Measurements from ENCODE around the gene PHACTR4. TPM values are rescaled to one million over a fixed set of nuclear protein-coding genes. Genes with fewer than 3 reads are reported as not detected.
A peak's percentile ranks its signal among the peaks of the same experiment; 100 is the strongest.

Gene PHACTR4
- total and polyA plus RNA-seq, 10 of the 15 experiments (the other 5 are each of a cell fraction or from before 2014, with no cell fraction given), result 8.9 to 34.2 (median 12.5) TPM

DNA sequence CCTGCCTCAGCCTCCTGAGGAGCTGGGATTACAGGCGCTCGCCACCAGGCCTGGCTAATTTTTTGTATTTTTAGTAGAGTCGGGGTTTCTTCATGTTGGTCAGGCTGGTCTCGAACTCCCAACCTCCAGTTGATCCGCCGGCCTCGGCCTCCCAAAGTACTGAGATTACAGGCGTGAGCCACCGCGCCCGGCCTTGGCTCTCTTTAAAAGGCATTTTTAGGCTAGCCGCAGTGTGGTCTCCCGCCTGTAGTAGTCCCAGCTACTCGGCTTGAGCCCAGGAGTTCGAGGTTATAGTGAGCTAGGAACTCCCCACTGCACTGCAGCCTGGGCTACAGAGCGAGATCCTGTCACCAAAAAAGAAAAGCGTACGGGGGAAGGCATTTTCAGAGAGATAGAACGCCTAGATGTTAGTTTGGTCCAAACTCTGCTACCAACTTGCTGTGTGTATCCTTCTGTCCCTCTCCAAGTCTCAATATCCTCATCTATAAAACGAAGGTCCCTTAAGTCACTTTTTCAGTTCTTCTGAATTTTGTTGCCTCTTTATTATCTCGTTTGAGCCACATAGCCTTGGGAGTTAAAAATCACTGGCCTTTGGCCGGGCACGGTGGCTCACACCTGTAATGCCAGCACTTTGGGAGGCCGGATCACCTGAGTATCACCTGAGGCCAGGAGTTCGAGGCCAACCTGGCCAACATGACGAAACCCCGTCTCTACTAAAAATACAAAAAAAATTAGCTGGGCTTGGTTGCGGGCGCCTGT, 40.0 kb upstream of the PHACTR4 start:
- WGBS (ENCODE audit: insufficient coverage, insufficient replicate concordance, low lambda C conversion rate, missing lambda C conversion rate), result 26% methylated on average over 29 of the region's 29 CpGs
- no peak for FAIRE-seq
- TF ChIP-seq EED (IDR thresholded peaks at IDR 0.05; ENCODE audit: low read depth), result no peak
- TF ChIP-seq, protein P1, sequence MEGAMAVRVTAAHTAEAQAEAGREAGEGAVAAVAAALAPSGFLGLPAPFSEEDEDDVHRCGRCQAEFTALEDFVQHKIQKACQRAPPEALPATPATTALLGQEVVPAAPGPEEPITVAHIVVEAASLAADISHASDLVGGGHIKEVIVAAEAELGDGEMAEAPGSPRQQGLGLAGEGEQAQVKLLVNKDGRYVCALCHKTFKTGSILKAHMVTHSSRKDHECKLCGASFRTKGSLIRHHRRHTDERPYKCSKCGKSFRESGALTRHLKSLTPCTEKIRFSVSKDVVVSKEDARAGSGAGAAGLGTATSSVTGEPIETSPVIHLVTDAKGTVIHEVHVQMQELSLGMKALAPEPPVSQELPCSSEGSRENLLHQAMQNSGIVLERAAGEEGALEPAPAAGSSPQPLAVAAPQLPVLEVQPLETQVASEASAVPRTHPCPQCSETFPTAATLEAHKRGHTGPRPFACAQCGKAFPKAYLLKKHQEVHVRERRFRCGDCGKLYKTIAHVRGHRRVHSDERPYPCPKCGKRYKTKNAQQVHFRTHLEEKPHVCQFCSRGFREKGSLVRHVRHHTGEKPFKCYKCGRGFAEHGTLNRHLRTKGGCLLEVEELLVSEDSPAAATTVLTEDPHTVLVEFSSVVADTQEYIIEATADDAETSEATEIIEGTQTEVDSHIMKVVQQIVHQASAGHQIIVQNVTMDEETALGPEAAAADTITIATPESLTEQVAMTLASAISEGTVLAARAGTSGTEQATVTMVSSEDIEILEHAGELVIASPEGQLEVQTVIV (IDR thresholded peaks at IDR 0.05; ENCODE audit: borderline replicate concordance, partially characterized antibody), result peak; percentile 0
- TF ChIP-seq YY1 (IDR thresholded peaks at IDR 0.05; ENCODE audit: low read depth, low read length), result no peak
- TF ChIP-seq LARP7 (IDR thresholded peaks at IDR 0.05), result no peak
- TF ChIP-seq FOXM1 (IDR thresholded peaks at IDR 0.05; ENCODE audit: low read depth, low read length), result 0 out of 2 replicates have a peak, but pooled peaks have one; percentile 10
- TF ChIP-seq POLR2AphosphoS2 (IDR thresholded peaks at IDR 0.05; ENCODE audit: low read depth, low read length), result no peak
- TF ChIP-seq YBX1 (IDR thresholded peaks at IDR 0.05), result no peak
- TF ChIP-seq, protein P2, sequence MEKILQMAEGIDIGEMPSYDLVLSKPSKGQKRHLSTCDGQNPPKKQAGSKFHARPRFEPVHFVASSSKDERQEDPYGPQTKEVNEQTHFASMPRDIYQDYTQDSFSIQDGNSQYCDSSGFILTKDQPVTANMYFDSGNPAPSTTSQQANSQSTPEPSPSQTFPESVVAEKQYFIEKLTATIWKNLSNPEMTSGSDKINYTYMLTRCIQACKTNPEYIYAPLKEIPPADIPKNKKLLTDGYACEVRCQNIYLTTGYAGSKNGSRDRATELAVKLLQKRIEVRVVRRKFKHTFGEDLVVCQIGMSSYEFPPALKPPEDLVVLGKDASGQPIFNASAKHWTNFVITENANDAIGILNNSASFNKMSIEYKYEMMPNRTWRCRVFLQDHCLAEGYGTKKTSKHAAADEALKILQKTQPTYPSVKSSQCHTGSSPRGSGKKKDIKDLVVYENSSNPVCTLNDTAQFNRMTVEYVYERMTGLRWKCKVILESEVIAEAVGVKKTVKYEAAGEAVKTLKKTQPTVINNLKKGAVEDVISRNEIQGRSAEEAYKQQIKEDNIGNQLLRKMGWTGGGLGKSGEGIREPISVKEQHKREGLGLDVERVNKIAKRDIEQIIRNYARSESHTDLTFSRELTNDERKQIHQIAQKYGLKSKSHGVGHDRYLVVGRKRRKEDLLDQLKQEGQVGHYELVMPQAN (conservative IDR thresholded peaks at IDR 0.05), result peak; percentile 23; the same call in 1 of the 2 replicates
- peak; percentile 48; the same call in 1 of the 2 replicates for TF ChIP-seq SMARCA5 (IDR thresholded peaks at IDR 0.05)
- TF ChIP-seq MYB (IDR thresholded peaks at IDR 0.05; ENCODE audit: borderline replicate concordance, low read depth, low read length), result no peak
- no peak for TF ChIP-seq PAX5 (IDR thresholded peaks at IDR 0.05; ENCODE audit: borderline replicate concordance, low read depth, low read length)
- TF ChIP-seq, protein P3, sequence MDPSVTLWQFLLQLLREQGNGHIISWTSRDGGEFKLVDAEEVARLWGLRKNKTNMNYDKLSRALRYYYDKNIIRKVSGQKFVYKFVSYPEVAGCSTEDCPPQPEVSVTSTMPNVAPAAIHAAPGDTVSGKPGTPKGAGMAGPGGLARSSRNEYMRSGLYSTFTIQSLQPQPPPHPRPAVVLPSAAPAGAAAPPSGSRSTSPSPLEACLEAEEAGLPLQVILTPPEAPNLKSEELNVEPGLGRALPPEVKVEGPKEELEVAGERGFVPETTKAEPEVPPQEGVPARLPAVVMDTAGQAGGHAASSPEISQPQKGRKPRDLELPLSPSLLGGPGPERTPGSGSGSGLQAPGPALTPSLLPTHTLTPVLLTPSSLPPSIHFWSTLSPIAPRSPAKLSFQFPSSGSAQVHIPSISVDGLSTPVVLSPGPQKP (IDR thresholded peaks at IDR 0.05; ENCODE audit: low read depth, low read length), result no peak
- TF ChIP-seq CHD4 (IDR thresholded peaks at IDR 0.05), result 0 out of 2 replicates have a peak, but pooled peaks have one; percentile 9
- peak; percentile 10; the same call in 1 of the 2 replicates for TF ChIP-seq GATAD2B (conservative IDR thresholded peaks at IDR 0.05; ENCODE audit: low read depth)
- TF ChIP-seq, protein P4, sequence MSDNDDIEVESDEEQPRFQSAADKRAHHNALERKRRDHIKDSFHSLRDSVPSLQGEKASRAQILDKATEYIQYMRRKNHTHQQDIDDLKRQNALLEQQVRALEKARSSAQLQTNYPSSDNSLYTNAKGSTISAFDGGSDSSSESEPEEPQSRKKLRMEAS (IDR thresholded peaks at IDR 0.05; ENCODE audit: low read depth, low read length), result no peak
- TF ChIP-seq BHLHE40 (IDR thresholded peaks at IDR 0.05; ENCODE audit: borderline replicate concordance in 1 of 2, low read depth in 2 of 2, low read length in 1 of 2), result no peak
- no peak for TF ChIP-seq NFXL1 (IDR thresholded peaks at IDR 0.05; ENCODE audit: borderline replicate concordance)
- no peak for TF ChIP-seq KDM1A (IDR thresholded peaks at IDR 0.05; ENCODE audit: borderline replicate concordance)

More for the DNA sequence above, 40.0 kb upstream of the PHACTR4 start:
- peak overlapping the region; percentile 95 for H3K9ac ChIP-seq (ENCODE audit: control insufficient read depth, insufficient read depth, low read length)
- peak overlapping the region; percentile 91 for H3K27ac ChIP-seq (ENCODE audit: control insufficient read depth, insufficient read depth)
- H3K4me3 ChIP-seq, result peak overlapping the region; percentile 76
- in situ Hi-C loops (cut with MboI) (no loop called here), intact Hi-C loops (cut with micrococcal nuclease; ENCODE audit: unreplicated experiment) (loop anchor here (2.0 kb wide), 1 partner anchor 81 kb away; no protein-coding TSS in a partner anchor)
- no peaks in the 10 kb centered on the region for H4K20me1 ChIP-seq (ENCODE audit: control insufficient read depth, insufficient read depth)
- peaks cover 11% of the 10 kb centered on the region for H3K4me1 ChIP-seq (ENCODE audit: control insufficient read depth, insufficient read depth, low read length)
- DNase-seq (ENCODE audit: low read depth, low spot score) (no peak), ATAC-seq (peak; percentile 69)
- H3K27me3 ChIP-seq (replicated peaks in 1 of 2; ENCODE audit: control insufficient read depth in 2 of 2, insufficient read depth in 2 of 2, low read length in 1 of 2), result no peaks in the 10 kb centered on the region
- RAD21 ChIA-PET (ENCODE audit: unreplicated experiment), result interaction anchor here (1.0 to 1.8 kb wide), 3 partner anchors 8 to 81 kb away, joined by 3 to 17 read pairs (median 3); no protein-coding TSS in a partner anchor
- H3K36me3 ChIP-seq (ENCODE audit: control insufficient read depth in 2 of 2, insufficient read depth in 2 of 2, low read length in 1 of 2), result peaks cover 2 to 17% of the 10 kb centered on the region in 2 experiments
- SMC1A ChIA-PET (ENCODE audit: uncharacterized antibody, unreplicated experiment), result interaction anchor here (1.0 to 4.8 kb wide), 4 partner anchors 8 to 81 kb away, joined by 3 to 33 read pairs (median 4); no protein-coding TSS in a partner anchor
- H3K9me3 ChIP-seq (replicated peaks; ENCODE audit: control insufficient read depth, insufficient read depth, low read length), result no peaks in the 10 kb centered on the region
- peak overlapping the region; percentile 40; the same call in 1 of the 2 replicates for H2AFZ ChIP-seq (ENCODE audit: control insufficient read depth, low read depth, low read length)
- BruUV-seq (replicated peaks), result TSS peak; percentile 83
- peak overlapping the region; percentile 83 for H3K4me2 ChIP-seq (ENCODE audit: control insufficient read depth, insufficient read depth)
- CTCF ChIA-PET, result interaction anchor here (1.0 to 3.9 kb wide), 6 partner anchors 8 to 238 kb away, joined by 3 to 28 read pairs (median 4); no protein-coding TSS in a partner anchor
- POLR2A ChIA-PET, result interaction anchor here (0.6 to 2.7 kb wide), 9 partner anchors 8 to 340 kb away, joined by 3 to 12 read pairs (median 5); partner anchors contain the start of genes GMEB1 and RCC1
- H3K79me2 ChIP-seq (ENCODE audit: control insufficient read depth, insufficient read depth, low read length), result peaks cover 16% of the 10 kb centered on the region
